HG02623 (cell line): ENCODE measurements around the gene GPR157.
A peak's percentile ranks its signal among the peaks of the same experiment; 100 is the strongest.
"Not testable (repeated sequence)": the region's sequence is repeated elsewhere in the genome, so short reads cannot be mapped to it uniquely, and the experiment has no call there.

Source experiments
- ATAC-seq: cut with Tn5 transposase; IDR thresholded peaks from one replicate; pipeline ENCODE4 v1.9.1; 2021; ENCODE audit warnings: moderate library complexity; ENCODE audit not compliant: unreplicated experiment

The GPR157 gene, protein sequence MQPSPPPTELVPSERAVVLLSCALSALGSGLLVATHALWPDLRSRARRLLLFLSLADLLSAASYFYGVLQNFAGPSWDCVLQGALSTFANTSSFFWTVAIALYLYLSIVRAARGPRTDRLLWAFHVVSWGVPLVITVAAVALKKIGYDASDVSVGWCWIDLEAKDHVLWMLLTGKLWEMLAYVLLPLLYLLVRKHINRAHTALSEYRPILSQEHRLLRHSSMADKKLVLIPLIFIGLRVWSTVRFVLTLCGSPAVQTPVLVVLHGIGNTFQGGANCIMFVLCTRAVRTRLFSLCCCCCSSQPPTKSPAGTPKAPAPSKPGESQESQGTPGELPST

DNA sequence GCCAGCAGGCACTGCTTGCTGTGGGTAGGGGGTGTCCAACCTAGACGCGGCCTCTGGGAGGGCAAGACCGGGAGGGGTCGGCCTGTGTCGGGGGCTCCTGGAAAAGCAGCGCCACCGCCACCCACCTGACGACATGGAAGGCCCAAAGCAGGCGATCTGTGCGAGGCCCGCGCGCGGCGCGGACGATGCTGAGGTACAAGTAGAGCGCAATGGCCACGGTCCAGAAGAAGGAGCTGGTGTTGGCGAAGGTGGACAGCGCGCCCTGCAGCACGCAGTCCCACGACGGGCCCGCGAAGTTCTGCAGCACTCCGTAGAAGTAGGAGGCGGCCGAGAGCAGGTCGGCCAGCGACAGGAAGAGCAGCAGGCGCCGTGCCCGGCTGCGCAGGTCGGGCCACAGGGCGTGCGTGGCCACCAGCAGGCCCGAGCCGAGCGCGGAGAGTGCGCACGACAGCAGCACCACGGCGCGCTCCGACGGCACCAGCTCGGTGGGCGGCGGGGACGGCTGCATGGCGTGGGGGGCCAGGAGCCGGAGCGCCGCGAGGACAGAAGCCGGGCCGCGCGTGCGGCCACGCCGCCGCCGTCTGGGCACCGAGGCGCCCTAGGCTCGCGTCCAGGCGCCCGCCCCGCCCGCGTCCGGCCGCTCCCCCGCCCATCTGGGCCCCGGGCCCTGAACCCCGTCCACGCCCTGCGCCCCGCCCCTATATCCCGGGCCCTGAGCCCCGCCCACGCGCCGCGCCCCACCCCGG lies at the start of gene GPR157:
GPR157 (minus strand) TSS at position 583 of the 746 bp plus-strand sequence; CDS start at position 508, 75 bp downstream.
- ATAC-seq: peak; percentile 65

- no peak for ATAC-seq
These were observed 45.9 kb upstream of the GPR157 start for GRCh38 chr1:9174762-9175161.

GRCh38 chr1:9174243-9174642 lies 45.3 kb upstream of the GPR157 start:
- no peak for ATAC-seq

- no peak for ATAC-seq
These were observed 40.8 kb upstream of the GPR157 start for GRCh38 chr1:9169601-9170137.

DNA sequence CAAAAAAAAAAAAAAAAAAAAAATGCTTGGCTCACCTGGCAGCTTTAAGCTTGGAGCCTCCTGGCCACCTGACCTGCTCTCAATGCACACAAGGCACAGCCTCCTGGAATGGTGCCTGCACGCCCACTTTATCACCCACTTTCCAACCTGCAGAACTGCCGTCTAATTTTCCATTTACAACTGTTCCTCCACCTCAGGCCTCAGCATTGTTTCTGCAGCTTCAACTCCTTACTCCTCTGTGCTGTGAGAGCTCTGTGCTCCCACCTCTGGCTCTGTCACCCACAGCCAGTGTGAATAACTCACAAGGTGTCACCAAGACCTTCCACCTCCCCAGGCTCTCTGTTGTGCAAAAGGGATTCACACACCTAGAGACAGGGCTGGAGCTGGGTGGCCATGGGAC lies 38.7 kb upstream of the GPR157 start:
- ATAC-seq: no peak

GRCh38 chr1:9166289-9167235 lies 37.7 kb upstream of the GPR157 start:
- no peak for ATAC-seq

- no peak for ATAC-seq
These were observed 36.5 kb upstream of the GPR157 start for GRCh38 chr1:9165396-9165795.

DNA sequence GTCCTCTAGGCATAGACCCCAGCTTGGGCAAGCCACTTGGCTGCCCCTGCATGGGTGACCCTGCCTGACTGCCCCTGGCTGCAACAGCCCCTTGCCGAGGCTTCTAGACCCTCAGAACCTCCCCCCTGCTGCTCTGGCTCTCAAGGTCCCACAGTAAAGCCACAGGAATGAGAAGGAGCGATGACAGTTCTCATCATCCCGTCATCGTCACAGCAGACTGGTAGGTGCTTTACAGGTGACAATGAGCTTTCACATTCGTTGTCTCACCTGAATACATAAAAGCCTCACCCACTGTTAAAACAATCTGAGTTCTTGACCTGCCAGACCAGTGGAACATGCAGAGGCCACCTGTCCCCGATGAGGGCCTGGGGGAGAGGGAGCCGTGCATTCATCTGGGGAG lies 36.0 kb upstream of the GPR157 start:
- ATAC-seq: no peak

- ATAC-seq: no peak
These were observed 35.6 kb upstream of the GPR157 start for GRCh38 chr1:9164532-9164900.

GRCh38 chr1:9161963-9162362 lies 33.1 kb upstream of the GPR157 start:
- ATAC-seq: no peak

DNA sequence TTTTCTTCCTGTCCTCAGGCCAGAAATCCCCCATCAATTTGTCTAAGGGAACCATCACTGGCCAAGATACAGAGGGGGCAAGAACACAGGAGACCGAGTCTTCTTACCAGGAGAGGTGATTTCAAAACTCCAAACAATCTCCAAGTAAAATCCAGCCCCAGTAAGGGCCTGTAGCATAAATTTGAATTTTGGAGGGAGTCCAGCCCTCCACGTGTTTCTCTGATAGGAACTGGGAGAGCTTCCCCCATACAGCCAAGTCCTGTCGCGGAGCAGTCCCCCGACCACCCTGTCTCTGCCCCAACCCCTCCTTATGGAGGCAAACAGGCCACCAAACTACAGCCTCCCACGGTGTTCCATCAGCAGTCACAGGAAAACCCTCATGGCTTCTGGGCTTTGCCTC lies 32.4 kb upstream of the GPR157 start:
- no peak for ATAC-seq

DNA sequence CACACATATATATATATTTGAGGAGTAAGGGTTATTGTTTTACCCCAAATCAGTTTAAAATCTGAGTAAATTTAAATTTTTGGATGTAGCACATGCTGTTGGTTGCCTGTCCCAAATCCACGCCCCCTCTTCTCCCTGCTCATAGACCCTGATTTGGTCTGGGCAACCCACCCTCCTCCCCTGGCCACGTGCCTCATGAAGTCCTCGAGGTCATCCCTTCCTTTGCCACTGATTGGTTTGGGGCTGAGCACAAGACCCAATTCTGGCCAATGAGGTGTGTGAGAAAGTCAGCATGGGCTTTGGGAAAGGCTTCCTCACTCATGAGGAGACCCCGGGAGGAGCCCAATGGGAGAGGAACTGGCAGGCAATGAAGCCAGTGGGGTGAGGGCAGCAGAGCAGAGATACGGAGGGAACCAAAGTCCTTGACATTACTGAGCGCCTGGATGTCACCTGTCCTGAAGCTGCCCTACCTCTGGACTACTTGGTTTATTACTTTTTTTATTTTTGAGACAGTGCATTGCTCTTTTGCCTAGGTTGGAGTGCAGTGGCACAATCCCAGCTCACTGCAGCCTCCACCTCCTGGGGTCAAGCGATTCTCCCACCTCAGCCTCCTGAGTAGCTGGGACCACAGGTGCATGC lies 31.3 kb upstream of the GPR157 start:
- ATAC-seq: no peak

- no peak for ATAC-seq
These were observed 27.0 kb upstream of the GPR157 start for GRCh38 chr1:9155879-9156278.

DNA sequence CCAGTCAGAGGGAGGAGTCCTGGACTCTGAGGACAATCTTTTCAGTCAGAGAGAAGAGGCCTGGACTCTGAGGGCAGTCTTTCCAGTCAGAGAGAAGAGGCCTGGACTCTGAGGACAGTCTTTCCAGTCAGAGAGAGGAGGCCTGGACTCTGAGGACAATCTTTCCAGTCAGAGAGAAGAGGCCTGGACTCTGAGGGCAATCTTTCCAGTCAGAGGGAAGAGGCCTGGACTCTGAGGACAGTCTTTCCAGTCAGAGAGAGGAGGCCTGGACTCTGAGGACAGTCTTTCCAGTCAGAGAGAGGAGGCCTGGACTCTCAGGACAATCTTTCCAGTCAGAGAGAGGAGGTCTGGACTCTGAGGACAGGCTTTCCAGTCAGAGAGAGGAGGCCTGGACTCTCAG lies 26.5 kb upstream of the GPR157 start:
- ATAC-seq: not testable (repeated sequence)

- ATAC-seq: no peak
These were observed 24.2 kb upstream of the GPR157 start for GRCh38 chr1:9153152-9153551.

DNA sequence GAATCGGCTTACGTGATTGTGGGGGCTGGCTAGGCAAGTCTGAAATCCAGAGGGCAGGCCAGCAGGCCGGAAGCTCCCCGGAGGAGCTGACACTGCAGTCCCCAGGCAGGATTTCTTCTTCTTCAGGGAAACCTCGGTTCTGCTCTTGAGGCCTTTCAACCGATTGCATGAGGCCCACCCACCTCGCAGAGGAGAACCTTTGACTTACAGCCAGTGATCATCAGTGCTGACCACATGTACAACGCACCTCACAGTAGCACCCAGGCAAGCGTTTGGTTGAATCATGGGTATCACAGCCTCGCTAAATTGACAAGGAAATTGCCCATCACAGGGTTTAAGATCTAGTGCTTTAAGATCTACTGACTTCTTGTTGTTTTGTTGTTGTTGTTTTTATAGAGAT lies 23.6 kb upstream of the GPR157 start:
- no peak for ATAC-seq

- ATAC-seq: no peak
These were observed 22.5 kb upstream of the GPR157 start for GRCh38 chr1:9151328-9151860.

DNA sequence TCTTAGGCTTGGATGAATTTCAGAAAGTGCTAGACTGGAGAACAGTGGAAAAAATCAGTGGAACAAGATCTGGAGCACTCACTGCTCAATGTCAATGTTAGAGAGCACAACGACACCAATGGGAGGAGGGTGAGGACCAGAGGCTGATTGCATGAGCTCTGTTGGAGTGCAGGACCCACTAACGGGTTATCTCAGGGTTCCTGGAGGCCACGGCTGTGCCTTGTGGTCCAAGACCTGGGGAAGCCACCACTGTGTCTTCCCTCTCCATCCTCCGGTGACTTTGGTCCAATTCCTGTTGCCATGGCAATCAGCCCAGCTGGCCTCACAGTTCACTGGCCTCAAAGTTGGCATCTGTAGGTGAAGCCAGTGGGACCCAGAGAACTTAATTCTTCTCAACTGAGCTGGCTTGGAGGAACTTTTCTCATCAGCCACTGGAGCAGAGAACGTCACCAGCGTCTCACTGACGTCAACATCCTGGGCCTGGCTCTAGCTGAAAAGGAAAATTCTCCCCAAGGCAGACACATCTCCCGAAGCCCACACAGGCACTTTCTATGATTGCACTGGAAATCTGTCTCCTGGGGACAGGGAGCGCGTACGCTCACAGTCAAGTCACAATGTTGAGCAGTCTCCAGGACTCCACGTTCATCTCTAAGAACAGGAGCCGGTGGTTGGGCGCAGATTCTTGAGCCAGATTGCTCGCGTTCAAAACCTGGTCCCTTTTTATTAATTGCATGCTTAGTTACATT lies 21.9 kb upstream of the GPR157 start:
- no peak for ATAC-seq

- ATAC-seq: no peak
These were observed 21.1 kb upstream of the GPR157 start for GRCh38 chr1:9149837-9150581.
